HepG2 (cell line): ENCODE results near the gene UBE2O. TPM values are rescaled to one million over a fixed set of nuclear protein-coding genes. Genes with fewer than 3 reads are reported as not detected.

Experiments used
- BCLAF1 ChIP-seq: fragments of 450-650 bp; IDR thresholded peaks from 2 replicates; pipeline ENCODE4 v1.6.1; 2017; ENCODE audit warnings: mild to moderate bottlenecking
- CCDC6 ChIP-seq: sonication (generic); formaldehyde crosslinking; IDR thresholded peaks from 2 replicates; pipeline ENCODE4 v1.8.1; 2022; ENCODE audit warnings: mild to moderate bottlenecking, missing genetic modification reagents, moderate library complexity
- CENPX ChIP-seq: sonication (generic); formaldehyde crosslinking; IDR thresholded peaks from 2 replicates; pipeline ENCODE4 v1.9.0; 2021; ENCODE audit warnings: mild to moderate bottlenecking, missing genetic modification reagents, moderate library complexity
- IRX3 ChIP-seq: sonication (generic); formaldehyde crosslinking; IDR thresholded peaks from 2 replicates; pipeline ENCODE4 v1.8.1; 2023; ENCODE audit warnings: mild to moderate bottlenecking, low read depth, missing genetic modification reagents, borderline replicate concordance
- NFAT5 ChIP-seq: sonication (generic); formaldehyde crosslinking; IDR thresholded peaks from 2 replicates; pipeline ENCODE4 v1.4.0; 2020; ENCODE audit warnings: missing genetic modification reagents
- NFRKB ChIP-seq: fragments of 450-650 bp; IDR thresholded peaks from 2 replicates; pipeline ENCODE4 v1.6.1; 2017
- NPAS2 ChIP-seq: sonication (generic); formaldehyde crosslinking; IDR thresholded peaks from 2 replicates; pipeline ENCODE4 v1.8.0; 2022; ENCODE audit warnings: mild to moderate bottlenecking, missing genetic modification reagents, borderline replicate concordance
- PHF21A ChIP-seq: sonication (generic); formaldehyde crosslinking; IDR thresholded peaks from 2 replicates; pipeline ENCODE4 v1.5.0; 2020; ENCODE audit warnings: mild to moderate bottlenecking, missing genetic modification reagents
- POGZ ChIP-seq: sonication (generic); formaldehyde crosslinking; IDR thresholded peaks from 2 replicates; pipeline ENCODE4 v1.4.0; 2020; ENCODE audit warnings: mild to moderate bottlenecking, missing genetic modification reagents
- PRDM4 ChIP-seq: sonication (generic); formaldehyde crosslinking; IDR thresholded peaks from 2 replicates; pipeline ENCODE4 v1.9.0; 2021; ENCODE audit warnings: missing genetic modification reagents, borderline replicate concordance
- RBM39 ChIP-seq: fragments of 200-400 bp; formaldehyde crosslinking; IDR thresholded peaks from one replicate; pipeline ENCODE4 v1.6.1; 2018; ENCODE audit warnings: antibody characterized with exemption, mild to moderate bottlenecking, low read depth, low read length; ENCODE audit not compliant: poor library complexity, severe bottlenecking
- RFX1 ChIP-seq: fragments of 450-650 bp; IDR thresholded peaks from 2 replicates; pipeline ENCODE4 v1.6.1; 2017
- SP140L ChIP-seq: sonication (generic); formaldehyde crosslinking; IDR thresholded peaks from 2 replicates; pipeline ENCODE4 v1.4.0; 2020; ENCODE audit warnings: missing genetic modification reagents, borderline replicate concordance
- YEATS4 ChIP-seq: sonication (generic); formaldehyde crosslinking; IDR thresholded peaks from 2 replicates; pipeline ENCODE4 v1.4.0; 2020; ENCODE audit warnings: missing genetic modification reagents, borderline replicate concordance
- ZBTB21 ChIP-seq: sonication (generic); formaldehyde crosslinking; IDR thresholded peaks from 2 replicates; pipeline ENCODE4 v1.4.0; 2020; ENCODE audit warnings: missing genetic modification reagents
- ZFYVE20 ChIP-seq: sonication (generic); formaldehyde crosslinking; IDR thresholded peaks from 2 replicates; pipeline ENCODE4 v1.8.0; 2023; ENCODE audit warnings: low read depth, mild to moderate bottlenecking, moderate library complexity, missing genetic modification reagents, borderline replicate concordance
- ZNF264 ChIP-seq: sonication (generic); formaldehyde crosslinking; IDR thresholded peaks from 2 replicates; pipeline ENCODE4 v1.4.0; 2020; ENCODE audit warnings: missing genetic modification reagents
- ZNF652 ChIP-seq: IDR thresholded peaks from 2 replicates; pipeline ENCODE4 v1.6.1; 2016; ENCODE audit warnings: low read depth, borderline replicate concordance
- ZNF703 ChIP-seq: sonication (generic); formaldehyde crosslinking; IDR thresholded peaks from 2 replicates; pipeline ENCODE4 v1.5.1; 2020; ENCODE audit warnings: missing genetic modification reagents, mild to moderate bottlenecking, moderate library complexity, borderline replicate concordance
- polyA plus RNA-seq, 8 experiments: library from polyadenylated mRNA; depleted of rRNA in 3 of 8; stranded (reverse) in 7 of 8; unstranded in 1 of 8; fragments of >200 nt; fragmentation: Illumina TruSeq in 4 of 8; extraction: Trizol in 4 of 8; gene quantifications; 2 replicates each; pipeline versions ENCODE4 v1.2.1 to v1.2.3, GENCODE V29; 2011 to 2016; ENCODE audit warnings: low read depth in 4 of 8, missing spikeins in 1 of 8, mixed read lengths in 1 of 8; ENCODE audit not compliant: insufficient read depth in 1 of 8
- total RNA-seq, 5 experiments: library from RNA; depleted of rRNA; stranded (reverse); fragments of >200 nt; fragmentation: Illumina TruSeq; extraction: Trizol; gene quantifications; 2 replicates each; pipeline ENCODE4 v1.2.3, GENCODE V29; 2016; ENCODE audit warnings: low read depth in 1 of 5

The UBE2O gene
- total and polyA plus RNA-seq, 2 of the 13 experiments (the other 11 are each of a cell fraction or from before 2014, with no cell fraction given): 21.5 to 23.5 TPM

- no peak for TF ChIP-seq BCLAF1
- no peak for TF ChIP-seq RFX1
- no peak for TF ChIP-seq NFRKB
- TF ChIP-seq PHF21A (CRISPR knock-in tag): no peak
- no peak for TF ChIP-seq SP140L
- peak; percentile 69 for TF ChIP-seq RBM39
- peak; percentile 95; the same call in 1 of the 2 replicates for TF ChIP-seq CCDC6
- TF ChIP-seq IRX3 (CRISPR knock-in tag): peak; percentile 25; the same call in 1 of the 2 replicates
- peak; percentile 27; the same call in 1 of the 2 replicates for TF ChIP-seq PRDM4 (CRISPR knock-in tag)
- TF ChIP-seq ZNF703 (CRISPR knock-in tag): no peak; the same call in 1 of the 2 replicates
- no peak for TF ChIP-seq ZFYVE20 (CRISPR knock-in tag)
- 0 out of 2 replicates have a peak, but pooled peaks have one; percentile 5 for TF ChIP-seq ZNF652
- TF ChIP-seq ZBTB21 (CRISPR knock-in tag): no peak
- TF ChIP-seq POGZ (CRISPR knock-in tag): peak; percentile 15; the same call in 1 of the 2 replicates
- peak; percentile 74 for TF ChIP-seq YEATS4 (CRISPR knock-in tag)
- no peak for TF ChIP-seq CENPX (CRISPR knock-in tag)
- TF ChIP-seq NPAS2: no peak
- 0 out of 2 replicates have a peak, but pooled peaks have one; percentile 45 for TF ChIP-seq NFAT5 (CRISPR knock-in tag)
- TF ChIP-seq ZNF264 (CRISPR knock-in tag): peak; percentile 10; the same call in 1 of the 2 replicates
These were observed 70.0 kb downstream of the UBE2O start (continued) for GRCh38 chr17:76382803-76383545.
